ENCODE data around the gene NSUN2.

NSUN2 gene

GRCh38 chr5:6602441-6602840, 30.4 kb downstream of the NSUN2 start:
- no peak for DNase-seq

GRCh38 chr5:6601816-6602215, 31.0 kb downstream of the NSUN2 start:
- DNase-seq = no peak

GRCh38 chr5:6601271-6601670, 31.6 kb downstream of the NSUN2 start:
- no peak for DNase-seq

GRCh38 chr5:6599739-6600138, 33.1 kb downstream of the NSUN2 start:
- DNase-seq = no peak

- no peak for DNase-seq
Observed at GRCh38 chr5:6598351-6598900, 34.4 kb downstream of the NSUN2 start.

GRCh38 chr5:6597557-6597956, 35.3 kb downstream of the NSUN2 start:
- no peak for DNase-seq

- no peak for DNase-seq
Observed at GRCh38 chr5:6596388-6596787, 36.5 kb downstream of the NSUN2 start.

GRCh38 chr5:6595405-6595804, 37.4 kb downstream of the NSUN2 start:
- no peak for DNase-seq

- DNase-seq = no peak
Observed at GRCh38 chr5:6594066-6594465, 38.8 kb downstream of the NSUN2 start.

- no peak for DNase-seq
Observed at GRCh38 chr5:6593148-6594016, 39.5 kb downstream of the NSUN2 start.

- DNase-seq = no peak
Observed at GRCh38 chr5:6592601-6593000, 40.2 kb downstream of the NSUN2 start.

- no peak for DNase-seq
Observed at GRCh38 chr5:6591671-6592288, 41.1 kb downstream of the NSUN2 start.

GRCh38 chr5:6590581-6590980, 42.3 kb downstream of the NSUN2 start:
- no peak for DNase-seq

- DNase-seq = no peak
Observed at GRCh38 chr5:6587171-6587570, 45.7 kb downstream of the NSUN2 start.

- no peak for DNase-seq
Observed at GRCh38 chr5:6586647-6587042, 46.2 kb downstream of the NSUN2 start.

GRCh38 chr5:6585939-6586646, 46.8 kb downstream of the NSUN2 start:
- no peak for DNase-seq

- DNase-seq = no peak
Observed at GRCh38 chr5:6585168-6585567, 47.7 kb downstream of the NSUN2 start.

- DNase-seq = no peak
Observed at GRCh38 chr5:6584727-6585126, 48.1 kb downstream of the NSUN2 start.

- no peak for DNase-seq
Observed at GRCh38 chr5:6584101-6584645, 48.7 kb downstream of the NSUN2 start.

- no peak for DNase-seq
Observed at GRCh38 chr5:6583049-6583880, 49.6 kb downstream of the NSUN2 start.

- no peak for DNase-seq
Observed at GRCh38 chr5:6582507-6583048, 50.3 kb downstream of the NSUN2 start.

All from SIG-M5 (cell line).